IMR-90 (cell line): ENCODE results near the gene CTIF.

ENCODE experiments used
- CEBPB ChIP-seq: IDR thresholded peaks from 2 replicates; pipeline ENCODE4 v1.6.1; 2012; ENCODE audit warnings: low read depth, low read length, improper control_type of control experiment
- POLR2A ChIP-seq: IDR thresholded peaks from 2 replicates; pipeline ENCODE4 v1.6.1; 2012; ENCODE audit warnings: mild to moderate bottlenecking, low read depth, low read length
- USF2 ChIP-seq: fragments of 150-350 bp; IDR thresholded peaks from 2 replicates; pipeline ENCODE4 v1.6.1; 2017; ENCODE audit warnings: mild to moderate bottlenecking, antibody characterized with exemption, low read length, low read depth

GRCh38 chr18:48787203-48788151, 248.6 kb downstream of the CTIF start:
- no peak for TF ChIP-seq USF2
- TF ChIP-seq POLR2A: no peak
- TF ChIP-seq CEBPB: no peak
